Activated T-cell treated with anti-CD3 and anti-CD28 coated beads, Interleukin-2, amount 50 U/mL, for 24 hours (primary cell): ENCODE data around the gene GPD2.

Experiments
- DNase-seq: peaks from one replicate; pipeline ENCODE4 v3.0.0-alpha.2; 2020
- H3K27ac Mint-ChIP-seq: 2 replicates; pipeline ENCODE4 v1.8.0; 2020; ENCODE audit warnings: mild to moderate bottlenecking, mixed read lengths
- H3K27me3 Mint-ChIP-seq: 2 replicates; pipeline ENCODE4 v1.8.0; 2020; ENCODE audit warnings: mixed read lengths
- H3K36me3 Mint-ChIP-seq: 2 replicates; pipeline ENCODE4 v1.8.0; 2020; ENCODE audit warnings: low read depth, mixed read lengths
- H3K4me1 Mint-ChIP-seq: 2 replicates; pipeline ENCODE4 v1.8.0; 2020; ENCODE audit warnings: low read depth, mixed read lengths
- H3K4me3 Mint-ChIP-seq: 2 replicates; pipeline ENCODE4 v1.8.0; 2020; ENCODE audit warnings: mild to moderate bottlenecking, moderate library complexity, mixed read lengths
- H3K9me3 Mint-ChIP-seq: 2 replicates; pipeline ENCODE4 v1.8.0; 2020; ENCODE audit warnings: mixed read lengths

The GPD2 gene

DNA sequence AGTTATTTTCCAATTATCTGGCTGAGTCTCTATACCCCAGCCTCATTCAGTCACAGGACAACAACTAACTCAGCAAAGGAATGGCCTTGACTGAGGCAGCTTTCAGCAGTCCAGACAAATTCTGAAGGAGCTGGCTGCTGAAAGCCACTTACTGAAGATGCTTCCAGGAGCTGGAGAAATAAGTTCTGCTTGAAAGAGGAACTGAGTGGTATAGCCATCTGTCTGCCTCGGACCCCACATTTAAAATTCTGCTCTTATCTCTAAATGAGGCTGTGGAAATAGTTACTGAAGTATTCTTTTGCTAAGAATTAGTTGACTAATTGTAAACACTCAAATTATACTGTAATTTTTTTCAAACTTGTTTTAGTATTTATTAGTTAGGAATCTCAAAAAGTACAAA, 9.1 kb upstream of the GPD2 start:
- H3K4me1 Mint-ChIP-seq, result peaks cover 22% of the 10 kb centered on the region
- H3K27ac Mint-ChIP-seq, result no peak overlapping the region
- H3K4me3 Mint-ChIP-seq, result no peak overlapping the region
- no peaks in the 10 kb centered on the region for H3K36me3 Mint-ChIP-seq
- H3K9me3 Mint-ChIP-seq, result no peaks in the 10 kb centered on the region
- peaks cover 4% of the 10 kb centered on the region for H3K27me3 Mint-ChIP-seq
- no peak for DNase-seq

GRCh38 chr2:156429211-156429610, 7.0 kb upstream of the GPD2 start:
- Mint-ChIP-seq H3K4me1 (peaks cover 17% of the 10 kb centered on the region), H3K4me3 (no peak overlapping the region), H3K9me3 (no peaks in the 10 kb centered on the region), H3K27me3 (peaks cover 2% of the 10 kb centered on the region), H3K36me3 (no peaks in the 10 kb centered on the region), H3K27ac (no peak overlapping the region)
- no peak for DNase-seq

- DNase-seq, result no peak
- no peaks in the 10 kb centered on the region for H3K9me3 Mint-ChIP-seq
- peak overlapping the region; percentile 4 for H3K4me3 Mint-ChIP-seq
- H3K27ac Mint-ChIP-seq, result peak overlapping the region; percentile 63
- H3K27me3 Mint-ChIP-seq, result no peaks in the 10 kb centered on the region
- H3K4me1 Mint-ChIP-seq, result peaks cover 19% of the 10 kb centered on the region
- H3K36me3 Mint-ChIP-seq, result no peaks in the 10 kb centered on the region
Observed at GRCh38 chr2:156430236-156430979, 5.8 kb upstream of the GPD2 start.

- no peaks in the 10 kb centered on the region for H3K27me3 Mint-ChIP-seq
- H3K27ac Mint-ChIP-seq, result peak overlapping the region; percentile 63
- DNase-seq, result no peak
- no peaks in the 10 kb centered on the region for H3K9me3 Mint-ChIP-seq
- peak overlapping the region; percentile 4 for H3K4me3 Mint-ChIP-seq
- H3K36me3 Mint-ChIP-seq, result no peaks in the 10 kb centered on the region
- peaks cover 19% of the 10 kb centered on the region for H3K4me1 Mint-ChIP-seq
Observed at GRCh38 chr2:156430980-156431358, 5.2 kb upstream of the GPD2 start.

DNA sequence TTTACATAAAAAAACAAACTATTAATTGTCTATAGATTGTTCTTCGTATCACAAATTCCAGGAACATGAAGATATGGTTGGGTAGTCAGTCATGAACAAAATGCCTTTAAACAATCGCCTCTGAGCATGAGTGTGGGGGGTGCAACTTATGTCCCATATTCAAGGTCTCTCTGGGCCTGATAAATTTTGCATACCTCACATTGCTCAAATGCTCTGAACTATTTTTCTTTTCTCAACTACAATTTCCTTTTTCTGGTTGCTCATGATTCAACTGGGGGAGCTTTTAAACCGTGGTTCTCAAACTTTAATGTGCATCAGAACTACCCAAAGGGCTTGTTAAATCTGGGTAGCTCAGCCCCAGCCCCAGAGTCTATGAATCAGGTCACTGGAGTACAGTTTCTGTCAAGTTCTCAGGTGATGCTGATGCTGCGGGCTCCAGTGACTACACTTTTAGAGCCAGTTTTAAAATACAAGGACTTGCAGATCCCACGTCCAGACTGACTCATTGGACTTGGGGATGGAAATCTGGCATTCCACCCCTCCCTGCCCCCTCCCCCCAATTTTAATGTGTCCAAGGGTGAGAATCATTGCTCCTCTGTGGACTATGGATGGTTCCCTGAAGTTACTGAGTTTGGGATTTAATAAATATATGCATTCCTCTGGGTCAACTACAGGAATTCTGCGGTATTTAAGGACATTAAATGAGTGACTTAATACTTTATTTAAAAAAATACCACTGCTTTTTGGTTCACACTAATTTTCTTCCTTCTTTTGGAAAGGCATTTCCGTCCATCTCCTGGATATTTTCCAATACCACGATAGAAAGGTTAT, 1.5 kb upstream of the GPD2 start:
- H3K27me3 Mint-ChIP-seq, result no peaks in the 10 kb centered on the region
- H3K36me3 Mint-ChIP-seq, result peaks cover 10% of the 10 kb centered on the region
- H3K27ac Mint-ChIP-seq, result peak overlapping the region; percentile 52
- H3K4me1 Mint-ChIP-seq, result peaks cover 47% of the 10 kb centered on the region
- no peak for DNase-seq
- H3K4me3 Mint-ChIP-seq, result peak overlapping the region; percentile 43
- H3K9me3 Mint-ChIP-seq, result no peaks in the 10 kb centered on the region

DNA sequence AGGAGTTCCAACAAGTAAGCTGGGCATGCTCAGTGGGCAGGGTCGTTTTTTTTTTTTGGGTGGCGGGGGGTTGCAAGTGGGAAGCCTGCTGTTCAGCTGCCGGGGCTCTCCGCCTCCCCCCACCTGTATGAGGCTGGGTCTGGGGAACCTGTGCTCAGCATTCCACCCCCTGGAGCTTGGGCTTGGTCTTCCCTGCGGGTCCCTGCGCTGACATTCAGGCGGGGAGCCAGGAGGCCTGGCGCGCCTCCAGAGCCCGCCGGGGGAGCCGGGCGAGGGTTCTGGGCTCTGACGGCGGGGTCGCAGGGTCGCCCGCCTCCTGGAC, 822 bp upstream of the GPD2 start:
- Mint-ChIP-seq H3K27ac (peak overlapping the region; percentile 68), H3K27me3 (no peaks in the 10 kb centered on the region), H3K36me3 (peaks cover 13% of the 10 kb centered on the region)

GRCh38 chr2:156436497-156437085, 412 bp downstream of the GPD2 start:
- H3K27ac Mint-ChIP-seq, result peak overlapping the region; percentile 92
- no peak for DNase-seq
- H3K4me1 Mint-ChIP-seq, result peaks cover 34% of the 10 kb centered on the region
- peaks cover 18% of the 10 kb centered on the region for H3K36me3 Mint-ChIP-seq
- peak overlapping the region; percentile 84 for H3K4me3 Mint-ChIP-seq
- no peaks in the 10 kb centered on the region for H3K9me3 Mint-ChIP-seq
- H3K27me3 Mint-ChIP-seq, result no peaks in the 10 kb centered on the region

More for the DNA sequence above, 822 bp upstream of the GPD2 start:
- DNase-seq, result no peak
- Mint-ChIP-seq H3K9me3 (no peaks in the 10 kb centered on the region), H3K4me1 (peaks cover 45% of the 10 kb centered on the region), H3K4me3 (peak overlapping the region; percentile 84)

GRCh38 chr2:156437272-156437930, 1.2 kb downstream of the GPD2 start:
- no peak for DNase-seq
- peak overlapping the region; percentile 84 for H3K4me3 Mint-ChIP-seq
- H3K36me3 Mint-ChIP-seq, result peaks cover 20% of the 10 kb centered on the region
- no peaks in the 10 kb centered on the region for H3K9me3 Mint-ChIP-seq
- peaks cover 34% of the 10 kb centered on the region for H3K4me1 Mint-ChIP-seq
- H3K27me3 Mint-ChIP-seq, result no peaks in the 10 kb centered on the region
- H3K27ac Mint-ChIP-seq, result peak overlapping the region; percentile 92

DNA sequence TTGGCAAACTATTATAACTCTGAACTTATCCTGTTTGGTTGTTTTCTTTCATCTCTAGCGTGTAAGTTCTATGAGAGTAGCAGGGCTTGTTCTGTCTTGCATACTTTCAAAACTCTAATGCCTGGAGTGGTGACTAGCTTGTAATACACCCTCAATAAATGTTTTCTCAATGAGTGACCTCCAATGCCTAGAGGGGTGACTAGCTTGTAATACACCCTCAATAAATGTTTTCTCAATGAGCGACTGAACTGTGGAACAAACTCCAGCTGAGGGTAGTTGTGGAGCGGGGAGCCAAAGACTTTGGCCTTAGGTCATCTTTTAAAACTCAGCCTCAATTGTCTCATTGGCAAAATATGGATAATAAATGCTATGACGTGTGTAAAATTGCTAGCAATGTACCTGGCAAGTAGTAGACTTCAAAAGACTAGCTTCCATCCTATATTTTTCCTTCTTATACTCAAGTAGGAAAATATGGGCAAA, 1.8 kb downstream of the GPD2 start:
- no peak for DNase-seq
- Mint-ChIP-seq H3K9me3 (no peaks in the 10 kb centered on the region), H3K36me3 (peaks cover 20% of the 10 kb centered on the region), H3K27me3 (no peaks in the 10 kb centered on the region), H3K27ac (peak overlapping the region; percentile 22), H3K4me1 (peaks cover 34% of the 10 kb centered on the region), H3K4me3 (peak overlapping the region; percentile 84)

DNA sequence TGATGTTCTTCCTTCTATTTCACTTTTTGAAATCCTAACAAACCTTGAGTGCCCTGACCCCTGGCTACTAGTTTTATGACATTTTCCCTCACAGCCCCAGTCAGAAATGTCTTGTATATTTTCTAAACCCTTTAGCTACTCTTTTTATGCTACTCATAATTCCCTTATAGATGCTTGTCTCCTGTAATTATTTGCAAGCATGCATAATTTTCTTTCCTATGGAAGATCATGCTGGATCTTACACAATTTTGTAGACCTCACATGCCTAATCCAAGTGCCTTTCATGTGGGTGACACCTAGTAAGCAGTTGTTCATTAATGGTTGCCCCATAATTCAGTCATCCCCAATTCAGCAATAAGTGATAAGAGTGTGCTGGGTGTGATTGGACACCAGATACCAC, 6.9 kb downstream of the GPD2 start:
- DNase-seq, result no peak
- Mint-ChIP-seq H3K9me3 (no peaks in the 10 kb centered on the region), H3K4me1 (peaks cover 26% of the 10 kb centered on the region), H3K4me3 (no peak overlapping the region), H3K27ac (no peak overlapping the region), H3K27me3 (no peaks in the 10 kb centered on the region), H3K36me3 (peaks cover 14% of the 10 kb centered on the region)

- DNase-seq, result no peak
- peaks cover 12% of the 10 kb centered on the region for H3K4me1 Mint-ChIP-seq
Observed at GRCh38 chr2:156445296-156446220, 9.4 kb downstream of the GPD2 start.

DNA sequence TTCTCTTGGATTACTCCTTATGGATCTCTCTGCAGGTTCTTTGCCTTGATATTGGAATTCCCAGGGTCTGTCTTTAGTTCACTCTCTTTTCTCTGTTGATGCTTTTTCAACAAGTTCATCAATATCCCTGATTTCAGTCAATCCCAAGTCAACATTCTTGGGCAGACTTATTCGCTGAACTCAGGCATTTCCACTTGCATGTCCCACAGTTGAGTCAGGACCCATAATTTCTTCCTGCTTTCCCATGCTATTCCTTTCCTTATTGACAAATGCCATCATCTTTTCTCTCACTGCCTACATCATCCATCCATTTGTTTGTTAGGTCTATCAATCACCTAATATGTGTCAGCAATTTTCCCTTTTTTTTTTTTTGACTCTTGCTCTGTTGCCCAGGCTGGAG, 11.6 kb downstream of the GPD2 start:
- H3K27me3 Mint-ChIP-seq, result no peaks in the 10 kb centered on the region
- no peaks in the 10 kb centered on the region for H3K9me3 Mint-ChIP-seq
- peaks cover 14% of the 10 kb centered on the region for H3K4me1 Mint-ChIP-seq
- no peak for DNase-seq
- H3K4me3 Mint-ChIP-seq, result no peak overlapping the region
- peaks cover 7% of the 10 kb centered on the region for H3K36me3 Mint-ChIP-seq
- H3K27ac Mint-ChIP-seq, result no peak overlapping the region

More at GRCh38 chr2:156445296-156446220, 9.4 kb downstream of the GPD2 start:
- H3K4me3 Mint-ChIP-seq, result no peak overlapping the region
- H3K9me3 Mint-ChIP-seq, result no peaks in the 10 kb centered on the region
- H3K27ac Mint-ChIP-seq, result no peak overlapping the region
- no peaks in the 10 kb centered on the region for H3K27me3 Mint-ChIP-seq
- peaks cover 11% of the 10 kb centered on the region for H3K36me3 Mint-ChIP-seq

GRCh38 chr2:156448766-156449165, 12.6 kb downstream of the GPD2 start:
- Mint-ChIP-seq H3K4me3 (no peak overlapping the region), H3K4me1 (peaks cover 20% of the 10 kb centered on the region), H3K9me3 (peaks cover 1% of the 10 kb centered on the region), H3K27ac (no peak overlapping the region), H3K36me3 (peaks cover 7% of the 10 kb centered on the region), H3K27me3 (no peaks in the 10 kb centered on the region)
- no peak for DNase-seq
